ENCODE data around the gene SLC22A15. TPM values are rescaled to one million over a fixed set of nuclear protein-coding genes. Genes with fewer than 3 reads are reported as not detected.
"Not testable (repeated sequence)": the region's sequence is repeated elsewhere in the genome, so short reads cannot be mapped to it uniquely, and the experiment has no call there.

Gene SLC22A15
- total RNA-seq, 1 donor from 2014 or later, result 9.8 TPM

- intact Hi-C loops (cut with DNase I), result no loop called here
- H3K36me3 ChIP-seq, result peaks cover 0 to 12% of the 10 kb centered on the region in 2 donors
- no peak for DNase-seq (ENCODE audit: extremely low spot score in 2 of 2)
- no peak overlapping the region for H3K4me3 ChIP-seq
- no peaks in the 10 kb centered on the region for H3K9me3 ChIP-seq
- no peaks in the 10 kb centered on the region for H3K27me3 ChIP-seq
- no peak overlapping the region for H3K27ac ChIP-seq
- no peaks in the 10 kb centered on the region for H3K4me1 ChIP-seq
- TF ChIP-seq POLR2AphosphoS5 (IDR thresholded peaks at IDR 0.05; ENCODE audit: insufficient read depth in 1 of 2, low read depth in 1 of 2) (no peak), POLR2A (IDR thresholded peaks at IDR 0.05) (no peak)
- TF ChIP-seq, protein P1, sequence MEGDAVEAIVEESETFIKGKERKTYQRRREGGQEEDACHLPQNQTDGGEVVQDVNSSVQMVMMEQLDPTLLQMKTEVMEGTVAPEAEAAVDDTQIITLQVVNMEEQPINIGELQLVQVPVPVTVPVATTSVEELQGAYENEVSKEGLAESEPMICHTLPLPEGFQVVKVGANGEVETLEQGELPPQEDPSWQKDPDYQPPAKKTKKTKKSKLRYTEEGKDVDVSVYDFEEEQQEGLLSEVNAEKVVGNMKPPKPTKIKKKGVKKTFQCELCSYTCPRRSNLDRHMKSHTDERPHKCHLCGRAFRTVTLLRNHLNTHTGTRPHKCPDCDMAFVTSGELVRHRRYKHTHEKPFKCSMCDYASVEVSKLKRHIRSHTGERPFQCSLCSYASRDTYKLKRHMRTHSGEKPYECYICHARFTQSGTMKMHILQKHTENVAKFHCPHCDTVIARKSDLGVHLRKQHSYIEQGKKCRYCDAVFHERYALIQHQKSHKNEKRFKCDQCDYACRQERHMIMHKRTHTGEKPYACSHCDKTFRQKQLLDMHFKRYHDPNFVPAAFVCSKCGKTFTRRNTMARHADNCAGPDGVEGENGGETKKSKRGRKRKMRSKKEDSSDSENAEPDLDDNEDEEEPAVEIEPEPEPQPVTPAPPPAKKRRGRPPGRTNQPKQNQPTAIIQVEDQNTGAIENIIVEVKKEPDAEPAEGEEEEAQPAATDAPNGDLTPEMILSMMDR (IDR thresholded peaks at IDR 0.05), result no peak
Observed at GRCh38 chr1:115988953-115989352, 12.6 kb downstream of the SLC22A15 start.

GRCh38 chr1:115989699-115990098 is 13.4 kb downstream of the SLC22A15 start:
- Histone ChIP-seq H3K9me3 (no peaks in the 10 kb centered on the region), H3K36me3 (peaks cover 0 to 13% of the 10 kb centered on the region in 2 donors), H3K27me3 (no peaks in the 10 kb centered on the region), H3K27ac (no peak overlapping the region), H3K4me1 (no peaks in the 10 kb centered on the region), H3K4me3 (no peak overlapping the region)
- intact Hi-C loops (cut with DNase I), result no loop called here
- TF ChIP-seq POLR2AphosphoS5 (IDR thresholded peaks at IDR 0.05; ENCODE audit: insufficient read depth in 1 of 2, low read depth in 1 of 2), result no peak
- TF ChIP-seq POLR2A (IDR thresholded peaks at IDR 0.05), result no peak
- no peak for DNase-seq (ENCODE audit: extremely low spot score in 2 of 2)

- no peak for TF ChIP-seq POLR2A (IDR thresholded peaks at IDR 0.05)
- no peak for TF ChIP-seq POLR2AphosphoS5 (IDR thresholded peaks at IDR 0.05; ENCODE audit: insufficient read depth in 1 of 2, low read depth in 1 of 2)
- TF ChIP-seq, protein P1 (IDR thresholded peaks at IDR 0.05), result no peak
- Histone ChIP-seq H3K4me3 (no peak overlapping the region), H3K27me3 (no peaks in the 10 kb centered on the region), H3K27ac (no peak overlapping the region), H3K36me3 (peaks cover 0 to 17% of the 10 kb centered on the region in 2 donors), H3K4me1 (no peaks in the 10 kb centered on the region), H3K9me3 (no peaks in the 10 kb centered on the region)
- intact Hi-C loops (cut with DNase I), result no loop called here
- DNase-seq (ENCODE audit: extremely low spot score in 2 of 2), result no peak
Observed at GRCh38 chr1:115991909-115992308, 15.6 kb downstream of the SLC22A15 start.

DNA sequence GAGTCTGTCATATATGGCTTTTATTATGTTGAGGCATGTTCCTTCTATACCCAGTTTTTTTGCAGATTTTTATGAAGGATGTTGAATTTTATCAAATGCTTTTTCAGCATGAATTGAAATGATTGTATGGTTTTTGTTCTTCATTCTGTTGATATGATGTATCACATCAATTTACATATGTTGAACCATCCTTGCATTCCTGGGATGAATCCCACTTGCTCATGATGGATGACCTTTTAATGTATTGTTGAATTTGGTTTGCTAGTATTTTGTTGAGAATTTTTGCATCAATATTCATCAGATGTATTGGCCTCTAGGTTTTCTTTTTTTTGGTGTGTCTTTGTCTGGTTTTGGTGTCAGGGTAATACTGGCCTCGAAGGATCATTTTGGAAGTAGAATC is 21.6 kb downstream of the SLC22A15 start:
- H3K4me1 ChIP-seq; H3K27me3 ChIP-seq; intact Hi-C loops (cut with DNase I); DNase-seq (ENCODE audit: extremely low spot score in 2 of 2); H3K27ac ChIP-seq; H3K9me3 ChIP-seq; H3K4me3 ChIP-seq: not testable (repeated sequence)
- peaks cover 0 to 20% of the 10 kb centered on the region in 2 donors for H3K36me3 ChIP-seq

GRCh38 chr1:116001739-116002487 is 25.6 kb downstream of the SLC22A15 start:
- Histone ChIP-seq H3K4me3 (no peak overlapping the region), H3K4me1 (no peaks in the 10 kb centered on the region), H3K27ac (no peak overlapping the region), H3K9me3 (peaks cover 5% of the 10 kb centered on the region), H3K27me3 (no peaks in the 10 kb centered on the region), H3K36me3 (peaks cover 0 to 10% of the 10 kb centered on the region in 2 donors)
- intact Hi-C loops (cut with DNase I), result no loop called here
- no peak for TF ChIP-seq POLR2A (IDR thresholded peaks at IDR 0.05)
- TF ChIP-seq, protein P1 (IDR thresholded peaks at IDR 0.05), result no peak
- TF ChIP-seq POLR2AphosphoS5 (IDR thresholded peaks at IDR 0.05; ENCODE audit: insufficient read depth in 1 of 2, low read depth in 1 of 2), result no peak
- DNase-seq (ENCODE audit: extremely low spot score in 2 of 2), result no peak

DNA sequence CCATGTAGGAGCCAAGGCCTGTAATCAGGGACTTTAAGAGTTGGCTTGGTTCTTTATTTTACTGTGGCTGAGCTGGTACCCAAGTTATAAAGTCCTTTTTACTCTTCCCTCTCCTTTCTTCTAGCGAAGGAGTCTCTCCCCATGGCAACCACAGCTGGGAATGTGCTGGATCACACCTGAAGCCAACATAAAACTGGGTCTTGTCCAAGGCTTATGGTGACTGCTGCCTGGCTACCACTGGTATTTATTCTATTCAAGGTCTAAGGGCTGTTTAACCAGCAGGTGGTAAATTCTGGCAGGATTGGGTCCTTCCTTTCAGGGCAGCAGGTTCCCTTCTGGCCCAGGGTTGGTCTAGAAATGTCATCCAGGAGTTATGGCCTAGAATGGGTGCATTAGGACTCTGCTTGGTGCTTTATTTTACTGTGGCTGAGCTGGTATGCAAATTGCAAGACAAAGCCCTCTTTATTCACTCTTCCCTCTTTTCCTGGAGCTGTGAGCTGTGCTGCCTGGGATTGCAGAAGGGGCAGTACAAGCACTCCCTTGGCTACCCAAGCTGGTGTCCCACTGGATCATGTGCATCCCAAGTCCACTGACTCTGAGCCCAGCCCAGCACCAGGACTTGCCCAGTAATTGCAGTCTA is 26.6 kb downstream of the SLC22A15 start:
- DNase-seq (ENCODE audit: extremely low spot score in 2 of 2), result no peak
- Histone ChIP-seq H3K27me3 (no peaks in the 10 kb centered on the region), H3K9me3 (peaks cover 5% of the 10 kb centered on the region), H3K36me3 (peaks cover 0 to 5% of the 10 kb centered on the region in 2 donors), H3K27ac (no peak overlapping the region), H3K4me1 (no peaks in the 10 kb centered on the region), H3K4me3 (no peak overlapping the region)
- TF ChIP-seq POLR2AphosphoS5 (IDR thresholded peaks at IDR 0.05; ENCODE audit: insufficient read depth in 1 of 2, low read depth in 1 of 2), result no peak
- no peak for TF ChIP-seq POLR2A (IDR thresholded peaks at IDR 0.05)
- TF ChIP-seq, protein P1 (IDR thresholded peaks at IDR 0.05), result no peak
- intact Hi-C loops (cut with DNase I), result no loop called here
